Astrocyte (in vitro differentiated cells and primary cell): ENCODE data around the gene EPS8L3.

Experiments
- EZH2 ChIP-seq: IDR thresholded peaks from 2 replicates; pipeline ENCODE4 v1.6.1; 2012; ENCODE audit warnings: mild to moderate bottlenecking, low read length, inconsistent platforms; ENCODE audit not compliant: insufficient read depth
- TF ChIP-seq, protein P1 (sequence below): IDR thresholded peaks from 2 replicates; pipeline ENCODE4 v1.5.1; 2011; ENCODE audit warnings: low read depth, mild to moderate bottlenecking, inconsistent platforms, low read length, moderate library complexity; ENCODE audit not compliant: insufficient read depth

- no peak for TF ChIP-seq EZH2
- TF ChIP-seq, protein P1, sequence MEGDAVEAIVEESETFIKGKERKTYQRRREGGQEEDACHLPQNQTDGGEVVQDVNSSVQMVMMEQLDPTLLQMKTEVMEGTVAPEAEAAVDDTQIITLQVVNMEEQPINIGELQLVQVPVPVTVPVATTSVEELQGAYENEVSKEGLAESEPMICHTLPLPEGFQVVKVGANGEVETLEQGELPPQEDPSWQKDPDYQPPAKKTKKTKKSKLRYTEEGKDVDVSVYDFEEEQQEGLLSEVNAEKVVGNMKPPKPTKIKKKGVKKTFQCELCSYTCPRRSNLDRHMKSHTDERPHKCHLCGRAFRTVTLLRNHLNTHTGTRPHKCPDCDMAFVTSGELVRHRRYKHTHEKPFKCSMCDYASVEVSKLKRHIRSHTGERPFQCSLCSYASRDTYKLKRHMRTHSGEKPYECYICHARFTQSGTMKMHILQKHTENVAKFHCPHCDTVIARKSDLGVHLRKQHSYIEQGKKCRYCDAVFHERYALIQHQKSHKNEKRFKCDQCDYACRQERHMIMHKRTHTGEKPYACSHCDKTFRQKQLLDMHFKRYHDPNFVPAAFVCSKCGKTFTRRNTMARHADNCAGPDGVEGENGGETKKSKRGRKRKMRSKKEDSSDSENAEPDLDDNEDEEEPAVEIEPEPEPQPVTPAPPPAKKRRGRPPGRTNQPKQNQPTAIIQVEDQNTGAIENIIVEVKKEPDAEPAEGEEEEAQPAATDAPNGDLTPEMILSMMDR, result no peak
Measured at GRCh38 chr1:109732390-109732881, 31.3 kb downstream of the EPS8L3 start.
